ENCODE data around the gene NAP1L5.
A peak's percentile ranks its signal among the peaks of the same experiment; 100 is the strongest.

The NAP1L5 gene, protein sequence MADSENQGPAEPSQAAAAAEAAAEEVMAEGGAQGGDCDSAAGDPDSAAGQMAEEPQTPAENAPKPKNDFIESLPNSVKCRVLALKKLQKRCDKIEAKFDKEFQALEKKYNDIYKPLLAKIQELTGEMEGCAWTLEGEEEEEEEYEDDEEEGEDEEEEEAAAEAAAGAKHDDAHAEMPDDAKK

DNA sequence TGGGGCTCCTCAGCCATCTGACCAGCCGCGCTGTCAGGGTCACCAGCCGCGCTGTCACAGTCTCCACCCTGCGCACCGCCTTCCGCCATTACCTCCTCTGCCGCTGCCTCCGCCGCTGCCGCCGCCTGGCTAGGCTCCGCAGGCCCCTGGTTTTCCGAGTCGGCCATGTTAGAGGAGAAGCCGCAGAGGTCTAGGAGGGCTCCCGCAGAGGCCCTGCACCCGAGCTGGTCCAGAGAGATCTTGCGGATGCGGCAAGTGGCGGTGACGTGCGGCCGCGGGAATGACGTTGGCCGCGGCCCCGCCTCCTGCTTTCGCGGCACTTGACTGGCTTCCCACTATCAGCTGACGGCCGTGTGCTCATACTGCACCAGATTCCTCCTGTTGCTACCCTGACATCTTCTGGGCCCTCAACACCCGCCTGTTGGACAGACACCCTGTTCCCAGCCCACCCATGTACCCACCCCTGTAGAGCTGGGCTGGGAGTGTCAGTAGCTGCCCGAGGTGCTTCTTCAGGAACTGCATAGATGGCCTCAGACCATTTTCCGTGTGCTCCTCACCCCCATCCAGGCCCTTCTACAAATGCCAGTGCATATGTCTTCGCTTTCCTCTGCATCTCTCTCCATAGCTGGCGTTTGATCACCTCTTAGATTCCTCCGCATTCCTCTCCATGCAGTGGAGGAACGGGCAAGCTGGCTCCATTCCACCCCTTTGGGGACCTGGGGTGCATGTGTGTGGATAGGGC lies at the start of gene NAP1L5:
TSS of gene NAP1L5 (minus strand) at position 242 of the 742 bp plus-strand sequence. CDS start at position 167, 75 bp downstream.
- Histone ChIP-seq H3K27me3 (ENCODE audit: control insufficient read depth, insufficient read depth, low read length) (peaks cover 3% of the 10 kb centered on the region), H3K36me3 (ENCODE audit: control insufficient read depth, insufficient read depth, low read length) (no peaks in the 10 kb centered on the region), H3K4me3 (ENCODE audit: low read depth, low read length) (peak within 1 kb of the TSS; percentile 57), H3K9ac (ENCODE audit: low read depth, low read length) (no peak within 1 kb of the TSS), H3K9me3 (ENCODE audit: control insufficient read depth, insufficient read depth, low read length) (no peaks in the 10 kb centered on the region), H3K4me1 (ENCODE audit: control insufficient read depth, insufficient read depth, low read length) (no peaks in the 10 kb centered on the region)

DNA sequence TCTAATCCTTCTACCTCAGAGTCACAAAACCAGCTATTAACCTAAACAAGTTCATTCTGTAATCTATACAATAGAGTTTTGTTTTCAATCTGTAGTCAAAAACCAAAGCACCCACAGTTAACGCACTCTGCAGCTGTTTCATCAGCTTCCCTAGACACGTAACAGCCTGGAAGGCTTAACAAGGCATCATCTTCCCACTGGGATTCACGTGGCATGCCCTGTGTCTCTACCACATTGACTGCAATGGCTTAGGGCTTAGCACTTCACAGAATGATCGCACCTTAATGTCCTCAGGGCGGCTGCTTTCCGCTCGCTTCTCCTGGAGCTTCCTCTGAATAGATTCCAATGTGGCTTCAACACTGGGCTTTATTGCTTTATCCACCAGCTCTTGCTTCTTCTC lies 49.7 kb upstream of the NAP1L5 start:
- Histone ChIP-seq H3K9ac (ENCODE audit: low read depth, low read length) (no peak overlapping the region), H3K9me3 (ENCODE audit: control insufficient read depth, insufficient read depth, low read length) (no peaks in the 10 kb centered on the region), H3K4me3 (ENCODE audit: low read depth, low read length) (no peak overlapping the region), H3K27me3 (ENCODE audit: control insufficient read depth, insufficient read depth, low read length) (no peaks in the 10 kb centered on the region), H3K36me3 (ENCODE audit: control insufficient read depth, insufficient read depth, low read length) (peaks cover 3% of the 10 kb centered on the region), H3K4me1 (ENCODE audit: control insufficient read depth, insufficient read depth, low read length) (no peaks in the 10 kb centered on the region)

DNA sequence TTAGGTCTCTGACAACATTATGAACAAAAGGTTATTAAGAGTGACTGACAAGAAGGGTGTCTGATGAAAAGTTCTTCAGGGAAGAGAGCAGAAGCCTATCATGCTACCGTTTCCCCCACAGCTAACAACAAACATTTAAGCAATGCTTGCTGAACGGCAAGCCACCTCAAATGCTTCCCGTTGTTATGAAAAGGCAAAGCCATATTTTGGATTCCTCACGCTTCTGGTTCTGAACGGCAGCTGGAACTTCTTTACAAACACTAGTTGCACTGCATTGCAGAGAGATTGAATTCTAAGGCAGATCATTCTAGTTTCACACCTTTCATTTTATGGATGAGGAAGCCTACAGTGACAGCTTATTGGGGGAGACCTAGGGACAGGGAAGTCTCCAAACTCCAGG lies 48.6 kb upstream of the NAP1L5 start:
- no peak overlapping the region for H3K9ac ChIP-seq (ENCODE audit: low read depth, low read length)
- H3K4me3 ChIP-seq (ENCODE audit: low read depth, low read length), result no peak overlapping the region
- H3K9me3 ChIP-seq (ENCODE audit: control insufficient read depth, insufficient read depth, low read length), result no peaks in the 10 kb centered on the region
- H3K4me1 ChIP-seq (ENCODE audit: control insufficient read depth, insufficient read depth, low read length), result no peaks in the 10 kb centered on the region
- peaks cover 3% of the 10 kb centered on the region for H3K36me3 ChIP-seq (ENCODE audit: control insufficient read depth, insufficient read depth, low read length)
- H3K27me3 ChIP-seq (ENCODE audit: control insufficient read depth, insufficient read depth, low read length), result no peaks in the 10 kb centered on the region

GRCh38 chr4:88745581-88746163 lies 48.0 kb upstream of the NAP1L5 start:
- Histone ChIP-seq H3K36me3 (ENCODE audit: control insufficient read depth, insufficient read depth, low read length) (peaks cover 3% of the 10 kb centered on the region), H3K9ac (ENCODE audit: low read depth, low read length) (no peak overlapping the region), H3K4me1 (ENCODE audit: control insufficient read depth, insufficient read depth, low read length) (no peaks in the 10 kb centered on the region), H3K4me3 (ENCODE audit: low read depth, low read length) (no peak overlapping the region), H3K27me3 (ENCODE audit: control insufficient read depth, insufficient read depth, low read length) (no peaks in the 10 kb centered on the region), H3K9me3 (ENCODE audit: control insufficient read depth, insufficient read depth, low read length) (no peaks in the 10 kb centered on the region)

DNA sequence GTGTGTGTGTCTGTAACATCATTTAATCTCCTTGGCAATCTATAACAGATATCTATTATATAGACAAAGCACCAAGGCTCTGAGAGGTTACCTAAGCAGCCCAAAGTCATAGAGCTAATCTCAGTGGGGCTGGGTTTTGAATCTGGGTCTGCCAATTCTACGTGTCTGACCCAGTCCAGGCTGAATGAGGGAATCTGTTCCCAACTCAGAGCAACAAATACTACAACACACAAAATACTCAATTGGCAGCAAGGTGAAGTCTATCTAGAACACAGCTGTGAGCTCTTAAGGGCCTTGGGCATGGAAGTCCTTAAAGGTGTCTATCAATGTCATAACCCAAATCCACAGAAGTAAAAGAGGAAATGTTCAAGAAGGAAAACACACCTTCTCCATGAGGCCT lies 47.5 kb upstream of the NAP1L5 start:
- no peaks in the 10 kb centered on the region for H3K27me3 ChIP-seq (ENCODE audit: control insufficient read depth, insufficient read depth, low read length)
- H3K36me3 ChIP-seq (ENCODE audit: control insufficient read depth, insufficient read depth, low read length), result peaks cover under 1% of the 10 kb centered on the region
- H3K9me3 ChIP-seq (ENCODE audit: control insufficient read depth, insufficient read depth, low read length), result no peaks in the 10 kb centered on the region
- no peak overlapping the region for H3K4me3 ChIP-seq (ENCODE audit: low read depth, low read length)
- no peaks in the 10 kb centered on the region for H3K4me1 ChIP-seq (ENCODE audit: control insufficient read depth, insufficient read depth, low read length)
- H3K9ac ChIP-seq (ENCODE audit: low read depth, low read length), result no peak overlapping the region

GRCh38 chr4:88744609-88745008 lies 47.0 kb upstream of the NAP1L5 start:
- no peak overlapping the region for H3K9ac ChIP-seq (ENCODE audit: low read depth, low read length)
- H3K36me3 ChIP-seq (ENCODE audit: control insufficient read depth, insufficient read depth, low read length), result no peaks in the 10 kb centered on the region
- no peaks in the 10 kb centered on the region for H3K9me3 ChIP-seq (ENCODE audit: control insufficient read depth, insufficient read depth, low read length)

GRCh38 chr4:88743696-88744095 lies 46.1 kb upstream of the NAP1L5 start:
- H3K4me1 ChIP-seq (ENCODE audit: control insufficient read depth, insufficient read depth, low read length), result no peaks in the 10 kb centered on the region
- no peaks in the 10 kb centered on the region for H3K36me3 ChIP-seq (ENCODE audit: control insufficient read depth, insufficient read depth, low read length)
- H3K9me3 ChIP-seq (ENCODE audit: control insufficient read depth, insufficient read depth, low read length), result no peaks in the 10 kb centered on the region
- no peak overlapping the region for H3K9ac ChIP-seq (ENCODE audit: low read depth, low read length)
- no peaks in the 10 kb centered on the region for H3K27me3 ChIP-seq (ENCODE audit: control insufficient read depth, insufficient read depth, low read length)
- no peak overlapping the region for H3K4me3 ChIP-seq (ENCODE audit: low read depth, low read length)

More at GRCh38 chr4:88744609-88745008, 47.0 kb upstream of the NAP1L5 start:
- Histone ChIP-seq H3K4me3 (ENCODE audit: low read depth, low read length) (no peak overlapping the region), H3K27me3 (ENCODE audit: control insufficient read depth, insufficient read depth, low read length) (no peaks in the 10 kb centered on the region), H3K4me1 (ENCODE audit: control insufficient read depth, insufficient read depth, low read length) (no peaks in the 10 kb centered on the region)

GRCh38 chr4:88742561-88742960 lies 44.9 kb upstream of the NAP1L5 start:
- H3K9ac ChIP-seq (ENCODE audit: low read depth, low read length), result no peak overlapping the region
- H3K27me3 ChIP-seq (ENCODE audit: control insufficient read depth, insufficient read depth, low read length), result no peaks in the 10 kb centered on the region
- no peaks in the 10 kb centered on the region for H3K36me3 ChIP-seq (ENCODE audit: control insufficient read depth, insufficient read depth, low read length)
- H3K4me1 ChIP-seq (ENCODE audit: control insufficient read depth, insufficient read depth, low read length), result no peaks in the 10 kb centered on the region
- no peaks in the 10 kb centered on the region for H3K9me3 ChIP-seq (ENCODE audit: control insufficient read depth, insufficient read depth, low read length)
- no peak overlapping the region for H3K4me3 ChIP-seq (ENCODE audit: low read depth, low read length)

DNA sequence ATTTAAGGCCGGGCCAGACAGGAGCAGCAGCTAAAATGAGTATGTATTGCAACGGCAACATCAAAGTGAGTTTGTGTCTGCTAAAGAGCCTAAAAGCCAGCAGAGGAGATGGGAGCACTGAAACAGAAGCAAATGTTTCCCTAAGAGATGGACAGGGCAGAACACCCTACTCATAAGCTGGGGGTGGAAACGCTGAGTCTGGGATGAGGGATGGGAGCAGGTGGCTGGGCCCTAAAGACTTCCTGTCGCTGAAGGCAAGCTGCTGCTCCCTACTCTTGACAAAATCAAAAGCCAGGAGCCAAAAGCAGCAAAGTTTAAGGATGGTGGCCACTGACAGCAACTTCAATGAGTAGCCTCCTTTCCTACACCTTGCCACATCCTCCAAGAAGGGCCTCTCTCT lies 40.6 kb upstream of the NAP1L5 start:
- H3K9me3 ChIP-seq (ENCODE audit: control insufficient read depth, insufficient read depth, low read length), result no peaks in the 10 kb centered on the region
- no peaks in the 10 kb centered on the region for H3K4me1 ChIP-seq (ENCODE audit: control insufficient read depth, insufficient read depth, low read length)
- H3K27me3 ChIP-seq (ENCODE audit: control insufficient read depth, insufficient read depth, low read length), result no peaks in the 10 kb centered on the region
- no peaks in the 10 kb centered on the region for H3K36me3 ChIP-seq (ENCODE audit: control insufficient read depth, insufficient read depth, low read length)
- H3K4me3 ChIP-seq (ENCODE audit: low read depth, low read length), result no peak overlapping the region
- H3K9ac ChIP-seq (ENCODE audit: low read depth, low read length), result no peak overlapping the region

DNA sequence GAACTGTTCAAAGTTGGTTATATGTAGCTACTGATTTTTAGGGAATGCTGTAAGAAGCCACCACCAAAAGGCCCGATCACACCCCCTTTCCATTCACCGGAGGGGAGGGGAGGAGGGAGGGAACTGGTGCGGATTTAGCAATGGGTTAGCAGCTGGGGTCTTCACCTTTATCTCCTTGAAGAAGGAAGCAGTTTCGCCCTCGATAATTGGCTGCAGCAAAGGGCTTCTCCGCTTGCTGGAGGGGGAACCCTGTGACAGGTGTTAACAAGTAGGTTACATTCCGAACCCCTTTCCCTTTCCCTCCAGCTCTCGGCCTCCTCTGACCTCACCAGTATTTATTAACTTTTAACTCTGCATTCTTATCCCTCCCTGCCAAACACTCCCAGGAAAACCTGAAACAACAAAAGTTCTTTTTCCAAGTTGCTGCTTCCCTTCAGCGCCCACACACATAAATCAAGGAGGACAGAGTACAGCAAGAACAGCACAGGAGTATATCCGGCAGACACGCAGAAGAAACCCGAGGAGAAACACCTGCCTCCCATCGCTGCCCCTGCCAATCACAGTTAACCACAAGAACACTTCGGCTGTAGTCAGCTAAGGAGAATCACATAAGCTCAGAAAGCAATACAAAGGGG lies 39.8 kb upstream of the NAP1L5 start:
- Histone ChIP-seq H3K9ac (ENCODE audit: low read depth, low read length) (no peak overlapping the region), H3K4me3 (ENCODE audit: low read depth, low read length) (no peak overlapping the region), H3K36me3 (ENCODE audit: control insufficient read depth, insufficient read depth, low read length) (no peaks in the 10 kb centered on the region), H3K27me3 (ENCODE audit: control insufficient read depth, insufficient read depth, low read length) (no peaks in the 10 kb centered on the region), H3K4me1 (ENCODE audit: control insufficient read depth, insufficient read depth, low read length) (no peaks in the 10 kb centered on the region), H3K9me3 (ENCODE audit: control insufficient read depth, insufficient read depth, low read length) (no peaks in the 10 kb centered on the region)

GRCh38 chr4:88736264-88736663 lies 38.6 kb upstream of the NAP1L5 start:
- Histone ChIP-seq H3K4me1 (ENCODE audit: control insufficient read depth, insufficient read depth, low read length) (no peaks in the 10 kb centered on the region), H3K9me3 (ENCODE audit: control insufficient read depth, insufficient read depth, low read length) (no peaks in the 10 kb centered on the region), H3K4me3 (ENCODE audit: low read depth, low read length) (no peak overlapping the region), H3K27me3 (ENCODE audit: control insufficient read depth, insufficient read depth, low read length) (no peaks in the 10 kb centered on the region), H3K9ac (ENCODE audit: low read depth, low read length) (no peak overlapping the region), H3K36me3 (ENCODE audit: control insufficient read depth, insufficient read depth, low read length) (no peaks in the 10 kb centered on the region)
